ENCODE data around the gene ARL8B.

DNA sequence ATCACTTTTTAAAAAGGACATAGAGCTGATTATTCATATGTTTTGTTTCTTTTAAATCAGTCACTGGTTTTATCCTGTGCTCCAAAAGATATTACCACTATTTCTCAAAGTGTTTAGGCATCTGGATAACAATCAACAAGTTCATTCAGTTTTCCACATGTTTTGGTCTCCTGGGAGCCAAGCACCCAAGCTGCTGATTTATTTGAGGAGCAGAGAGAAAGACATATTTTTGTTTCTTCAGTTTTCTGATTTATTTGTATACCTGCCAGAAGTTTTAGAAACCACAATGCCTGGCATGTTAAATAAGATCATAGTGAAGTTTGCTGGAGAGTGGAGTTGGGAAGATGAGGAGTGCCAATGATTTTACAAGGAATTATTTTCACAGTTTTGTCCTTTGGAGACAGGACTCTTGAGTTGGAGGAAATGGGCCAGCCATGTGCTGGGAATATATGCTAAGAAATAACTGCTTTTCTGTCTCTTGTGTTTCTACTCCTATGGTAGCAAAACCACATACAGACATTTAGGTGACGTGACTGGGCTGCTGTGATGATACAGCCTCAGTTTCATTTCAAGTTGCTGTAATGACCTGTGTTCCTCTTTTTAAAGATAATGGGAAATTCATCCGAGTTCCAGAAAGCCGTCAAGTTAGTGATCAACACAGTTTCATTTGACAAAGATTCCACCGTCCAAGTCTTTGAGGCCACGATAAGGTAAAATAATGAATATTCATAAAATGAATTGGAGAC is 77.1 kb downstream of the ARL8B start:
- TF ChIP-seq, protein P1, sequence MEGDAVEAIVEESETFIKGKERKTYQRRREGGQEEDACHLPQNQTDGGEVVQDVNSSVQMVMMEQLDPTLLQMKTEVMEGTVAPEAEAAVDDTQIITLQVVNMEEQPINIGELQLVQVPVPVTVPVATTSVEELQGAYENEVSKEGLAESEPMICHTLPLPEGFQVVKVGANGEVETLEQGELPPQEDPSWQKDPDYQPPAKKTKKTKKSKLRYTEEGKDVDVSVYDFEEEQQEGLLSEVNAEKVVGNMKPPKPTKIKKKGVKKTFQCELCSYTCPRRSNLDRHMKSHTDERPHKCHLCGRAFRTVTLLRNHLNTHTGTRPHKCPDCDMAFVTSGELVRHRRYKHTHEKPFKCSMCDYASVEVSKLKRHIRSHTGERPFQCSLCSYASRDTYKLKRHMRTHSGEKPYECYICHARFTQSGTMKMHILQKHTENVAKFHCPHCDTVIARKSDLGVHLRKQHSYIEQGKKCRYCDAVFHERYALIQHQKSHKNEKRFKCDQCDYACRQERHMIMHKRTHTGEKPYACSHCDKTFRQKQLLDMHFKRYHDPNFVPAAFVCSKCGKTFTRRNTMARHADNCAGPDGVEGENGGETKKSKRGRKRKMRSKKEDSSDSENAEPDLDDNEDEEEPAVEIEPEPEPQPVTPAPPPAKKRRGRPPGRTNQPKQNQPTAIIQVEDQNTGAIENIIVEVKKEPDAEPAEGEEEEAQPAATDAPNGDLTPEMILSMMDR (IDR thresholded peaks at IDR 0.05) = no peak
- TF ChIP-seq POLR2AphosphoS5 (IDR thresholded peaks at IDR 0.05) = no peak
- no peak for TF ChIP-seq POLR2A (IDR thresholded peaks at IDR 0.05)

Measured in breast epithelium (tissue), 3 donors.